GM18505 (cell line): ENCODE measurements around the gene TMEM178B.
"Not testable (repeated sequence)": the region's sequence is repeated elsewhere in the genome, so short reads cannot be mapped to it uniquely, and the experiment has no call there.

Experiments
- ATAC-seq: cut with Tn5 transposase; IDR thresholded peaks from one replicate; pipeline ENCODE4 v1.9.1; 2021; ENCODE audit not compliant: unreplicated experiment
- POLR2A ChIP-seq: IDR thresholded peaks from 4 replicates; pipeline ENCODE4 v1.6.1; 2011; ENCODE audit warnings: borderline replicate concordance; ENCODE audit not compliant: insufficient read depth, insufficient read length; ENCODE audit errors: extremely low read depth

TMEM178B gene

GRCh38 chr7:141073641-141074161 lies at the start of gene TMEM178B:
Gene TMEM178B (plus strand): TSS chr7:141074064.
- ATAC-seq = no peak
- no peak for TF ChIP-seq POLR2A

GRCh38 chr7:141024668-141025067 lies 49.2 kb upstream of the TMEM178B start:
- ATAC-seq = no peak

DNA sequence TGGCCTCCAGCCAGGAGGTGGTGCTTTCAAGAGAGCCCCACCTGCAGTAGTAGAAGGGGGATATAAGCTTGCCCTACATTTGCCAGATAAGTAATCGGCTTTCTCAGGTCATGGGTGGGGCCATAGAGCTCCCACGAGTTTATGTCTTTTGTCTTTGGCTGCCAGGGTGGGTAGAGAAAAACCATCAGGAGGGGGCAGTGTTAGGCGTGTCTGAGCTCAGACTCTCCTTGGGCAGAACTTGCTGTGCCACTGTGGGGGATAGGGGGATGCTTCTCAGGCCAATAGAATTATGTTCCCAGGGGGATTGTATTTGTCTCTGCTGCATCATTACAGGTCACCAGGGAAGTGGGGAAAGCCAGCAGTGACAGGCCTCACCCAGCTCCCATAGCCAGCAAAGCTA lies 46.8 kb upstream of the TMEM178B start:
- no peak for ATAC-seq

More at GRCh38 chr7:141024668-141025067, 49.2 kb upstream of the TMEM178B start:
- no peak for TF ChIP-seq POLR2A

GRCh38 chr7:141028767-141029166 lies 45.1 kb upstream of the TMEM178B start:
- ATAC-seq = no peak
- no peak for TF ChIP-seq POLR2A

More for the DNA sequence above, 46.8 kb upstream of the TMEM178B start:
- TF ChIP-seq POLR2A = no peak

DNA sequence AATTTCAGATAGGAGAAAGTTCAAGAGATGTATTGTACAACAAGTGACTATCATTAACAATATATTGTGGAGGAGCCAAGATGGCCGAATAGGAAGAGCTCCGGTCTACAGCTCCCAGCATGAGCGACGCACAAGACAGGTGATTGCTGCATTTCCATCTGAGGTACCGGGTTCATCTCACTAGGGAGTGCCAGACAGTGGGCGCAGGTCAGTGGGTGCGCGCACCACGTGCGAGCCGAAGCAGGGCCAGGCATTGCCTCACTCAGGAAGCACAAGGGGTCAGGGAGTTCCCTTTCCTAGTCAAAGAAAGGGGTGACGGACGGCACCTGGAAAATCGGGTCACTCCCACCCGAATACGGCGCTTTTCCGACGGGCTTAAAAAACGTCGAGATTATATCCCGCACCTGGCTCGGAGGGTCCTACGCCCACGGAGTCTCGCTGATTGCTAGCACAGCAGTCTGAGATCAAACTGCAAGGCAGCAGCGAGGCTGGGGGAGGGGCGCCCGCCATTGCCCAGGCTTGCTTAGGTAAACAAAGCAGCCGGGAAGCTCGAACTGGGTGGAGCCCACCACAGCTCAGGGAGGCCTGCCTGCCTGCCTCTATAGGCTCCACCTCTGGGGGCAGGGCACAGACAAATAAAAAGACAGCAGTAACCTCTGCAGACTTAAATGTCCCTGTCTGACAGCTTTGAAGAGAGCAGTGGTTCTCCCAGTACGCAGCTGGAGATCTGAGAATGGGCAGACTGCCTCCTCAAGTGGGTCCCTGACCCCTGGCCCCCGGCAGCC lies 41.1 kb upstream of the TMEM178B start:
- not testable (repeated sequence) for ATAC-seq

DNA sequence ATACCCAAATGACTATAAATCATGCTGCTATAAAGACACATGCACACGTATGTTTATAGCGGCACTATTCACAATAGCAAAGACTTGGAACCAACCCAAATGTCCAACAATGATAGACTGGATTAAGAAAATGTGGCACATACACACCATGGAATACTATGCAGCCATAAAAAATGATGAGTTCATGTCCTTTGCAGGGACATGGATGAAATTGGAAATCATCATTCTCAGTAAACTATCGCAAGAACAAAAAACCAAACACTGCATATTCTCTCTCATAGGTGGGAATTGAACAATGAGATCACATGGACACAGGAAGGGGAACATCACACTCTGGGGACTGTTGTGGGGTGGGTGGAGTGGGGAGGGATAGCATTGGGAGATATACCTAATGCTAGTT lies 35.8 kb upstream of the TMEM178B start:
- ATAC-seq = not testable (repeated sequence)

GRCh38 chr7:141039376-141039775 lies 34.5 kb upstream of the TMEM178B start:
- no peak for ATAC-seq
- no peak for TF ChIP-seq POLR2A

- TF ChIP-seq POLR2A = no peak
- no peak for ATAC-seq
These were observed 31.4 kb upstream of the TMEM178B start for GRCh38 chr7:141042222-141043193.

DNA sequence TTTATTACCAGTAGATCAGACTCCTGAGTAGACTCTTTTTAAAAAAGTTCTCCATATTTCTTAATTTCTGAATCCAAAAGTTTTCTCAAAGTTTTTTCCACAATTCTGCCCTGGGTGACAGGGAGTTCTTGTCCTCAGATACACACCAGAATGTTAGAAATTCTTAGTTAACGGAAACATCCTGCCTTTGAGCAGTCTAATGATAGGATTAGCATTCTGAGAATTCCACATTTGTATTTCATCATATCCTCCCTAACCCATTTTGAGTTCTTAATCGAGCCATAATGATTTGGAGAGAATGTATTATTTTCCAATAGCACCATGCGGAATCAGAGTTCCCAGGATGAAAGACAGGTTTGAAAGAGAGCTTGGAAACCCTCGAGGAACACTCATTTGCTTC lies 30.2 kb upstream of the TMEM178B start:
- TF ChIP-seq POLR2A = no peak
- ATAC-seq = no peak

GRCh38 chr7:141045126-141045841 lies 28.6 kb upstream of the TMEM178B start:
- no peak for TF ChIP-seq POLR2A
- no peak for ATAC-seq

DNA sequence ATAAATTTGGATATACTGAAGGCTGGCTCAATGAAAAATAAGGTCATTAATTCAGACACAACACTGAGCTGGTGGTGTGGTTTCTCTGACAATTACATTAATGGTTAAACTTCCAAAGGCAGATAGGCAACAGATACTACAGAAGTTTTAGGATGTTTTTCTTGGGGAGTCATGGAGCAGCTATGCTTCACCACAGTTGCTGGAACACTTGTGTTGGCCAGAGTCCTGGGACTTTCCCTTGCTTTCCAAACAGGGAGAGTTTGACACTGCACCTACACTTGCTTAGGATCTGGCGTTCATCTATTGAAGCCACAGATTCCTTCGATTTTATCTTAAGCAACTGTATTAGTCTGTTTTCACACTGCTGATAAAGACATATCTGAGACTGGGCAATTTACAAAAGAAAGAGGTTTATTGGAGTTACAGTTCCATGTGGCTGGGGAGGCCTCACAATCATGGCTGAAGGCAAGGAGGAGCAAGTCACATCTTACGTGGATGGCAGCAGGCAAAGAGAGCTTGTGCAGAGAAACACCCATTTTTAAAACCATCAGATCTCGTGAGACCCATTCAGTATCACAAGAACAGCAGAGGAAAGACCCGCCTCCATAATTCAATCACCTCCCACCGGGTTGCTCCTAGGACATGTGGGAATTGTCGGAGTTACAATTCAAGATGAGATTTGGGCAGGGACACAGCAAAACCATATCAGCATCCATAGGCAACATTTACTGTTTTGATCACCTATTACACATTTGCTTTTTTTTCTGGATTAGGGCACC lies 27.8 kb upstream of the TMEM178B start:
- TF ChIP-seq POLR2A = no peak
- no peak for ATAC-seq

DNA sequence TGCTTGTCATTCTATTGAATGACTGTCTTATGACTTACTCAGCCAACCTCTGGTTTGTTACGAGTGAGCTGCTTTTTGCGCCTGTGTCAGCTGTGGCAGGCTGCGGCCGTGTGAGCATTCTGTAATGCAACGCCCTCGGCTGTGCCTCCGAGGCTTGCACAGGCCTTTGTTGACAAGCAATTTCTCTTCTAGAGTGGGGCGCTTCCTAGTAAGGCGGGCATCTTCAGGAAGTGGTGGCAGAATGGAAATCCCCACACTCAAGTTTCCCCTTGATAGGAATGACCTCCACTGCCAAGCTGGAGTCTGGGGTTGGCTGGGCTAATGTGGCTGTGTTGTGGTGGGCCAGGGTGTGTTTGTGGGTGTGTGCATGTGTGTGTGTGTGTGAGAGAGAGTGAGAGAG lies 20.2 kb upstream of the TMEM178B start:
- ATAC-seq = no peak
- TF ChIP-seq POLR2A = no peak
